Parathyroid adenoma (tissue), 2 donors: ENCODE measurements around the gene TMED7.

Source experiments
- H2AFZ ChIP-seq: fragments of 300-600 bp; sonication (generic); one replicate; pipeline ENCODE4 v1.7.0; 2017; ENCODE audit warnings: antibody characterized with exemption, mild to moderate bottlenecking
- H3K27ac ChIP-seq: fragments of 300-600 bp; sonication (generic); one replicate; pipeline ENCODE4 v1.7.0; 2017
- H3K27me3 ChIP-seq: fragments of 300-600 bp; sonication (generic); one replicate; pipeline ENCODE4 v1.7.0; 2017; ENCODE audit warnings: low read length; ENCODE audit not compliant: control insufficient read depth, insufficient read depth
- H3K36me3 ChIP-seq: fragments of 300-600 bp; sonication (generic); one replicate; pipeline ENCODE4 v1.7.0; 2017; ENCODE audit warnings: low read length; ENCODE audit not compliant: control insufficient read depth, insufficient read depth
- H3K4me1 ChIP-seq: fragments of 300-600 bp; sonication (generic); one replicate; pipeline ENCODE4 v1.7.0; 2017; ENCODE audit warnings: control low read depth
- H3K4me2 ChIP-seq: fragments of 300-600 bp; sonication (generic); one replicate; pipeline ENCODE4 v1.7.0; 2017; ENCODE audit warnings: low read length
- H3K4me3 ChIP-seq: fragments of 300-600 bp; sonication (generic); one replicate; pipeline ENCODE4 v1.7.0; 2017; ENCODE audit warnings: low read depth, low read length
- H3K79me2 ChIP-seq: fragments of 300-600 bp; sonication (generic); one replicate; pipeline ENCODE4 v1.7.0; 2017; ENCODE audit warnings: control low read depth
- H3K9ac ChIP-seq: fragments of 300-600 bp; sonication (generic); one replicate; pipeline ENCODE4 v1.7.0; 2017; ENCODE audit warnings: mild to moderate bottlenecking
- H3K9me3 ChIP-seq: fragments of 300-600 bp; sonication (generic); one replicate; pipeline ENCODE4 v1.7.0; 2017; ENCODE audit warnings: low read length; ENCODE audit not compliant: control insufficient read depth
- CTCF ChIP-seq: fragments of 300-600 bp; sonication (generic); IDR thresholded peaks from one replicate; pipeline ENCODE4 v1.7.0; 2017; ENCODE audit warnings: antibody characterized with exemption, mild to moderate bottlenecking
- donor health status: primary hyperparathyroidism.

Gene TMED7

GRCh38 chr5:115594128-115595047 is 31.4 kb downstream of the TMED7 start:
- no peaks in the 10 kb centered on the region for H3K27me3 ChIP-seq
- no peak overlapping the region for H3K4me2 ChIP-seq
- no peak overlapping the region for H2AFZ ChIP-seq
- no peaks in the 10 kb centered on the region for H3K79me2 ChIP-seq
- H3K36me3 ChIP-seq = no peaks in the 10 kb centered on the region
- H3K27ac ChIP-seq = no peak overlapping the region
- H3K9ac ChIP-seq = no peak overlapping the region
- no peak for TF ChIP-seq CTCF
- H3K4me1 ChIP-seq = peaks cover 2% of the 10 kb centered on the region
- no peak overlapping the region for H3K4me3 ChIP-seq
- no peaks in the 10 kb centered on the region for H3K9me3 ChIP-seq

DNA sequence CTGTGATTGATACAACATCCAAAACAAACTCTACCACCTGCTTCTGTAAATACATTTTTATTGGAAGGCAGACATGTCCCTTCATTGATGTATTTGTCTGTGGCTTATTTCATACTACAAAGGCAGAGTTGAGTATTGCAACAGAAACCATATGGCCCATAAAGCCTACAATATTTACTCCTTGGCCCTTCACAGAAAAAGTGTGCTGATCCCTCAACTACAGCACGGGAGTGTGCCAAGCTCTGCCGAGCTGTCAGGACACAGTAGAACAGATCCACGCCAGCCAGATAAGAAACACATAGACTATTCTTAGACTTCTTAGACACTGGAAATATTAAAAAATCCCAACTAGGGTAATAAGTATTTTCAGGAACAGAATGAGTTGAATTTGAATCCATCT is 36.8 kb downstream of the TMED7 start:
- H3K36me3 ChIP-seq = no peaks in the 10 kb centered on the region
- no peak for TF ChIP-seq CTCF
- H3K9me3 ChIP-seq = no peaks in the 10 kb centered on the region
- no peak overlapping the region for H3K4me3 ChIP-seq
- H3K27me3 ChIP-seq = no peaks in the 10 kb centered on the region
- no peak overlapping the region for H2AFZ ChIP-seq
- H3K27ac ChIP-seq = no peak overlapping the region
- H3K9ac ChIP-seq = no peak overlapping the region
- H3K4me1 ChIP-seq = no peaks in the 10 kb centered on the region
- no peaks in the 10 kb centered on the region for H3K79me2 ChIP-seq
- H3K4me2 ChIP-seq = no peak overlapping the region

DNA sequence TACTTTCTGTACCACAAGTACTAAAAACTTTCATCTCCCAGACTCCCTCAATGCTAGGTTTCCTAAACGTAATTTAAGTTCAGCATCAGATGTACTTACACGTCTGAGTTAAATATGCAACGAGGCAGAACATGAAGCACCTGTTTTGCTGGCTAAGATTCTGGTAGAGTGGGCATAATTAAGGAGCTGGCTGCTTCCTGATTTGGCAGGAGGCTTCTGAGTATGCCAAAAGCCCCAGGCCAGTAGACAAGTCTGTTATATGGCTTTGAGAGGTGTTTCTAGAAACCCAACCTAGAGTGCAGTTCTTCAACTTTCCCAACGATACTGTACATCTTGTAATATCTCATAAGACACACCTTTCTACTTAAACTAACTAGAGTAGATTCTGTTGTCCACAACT is 37.2 kb downstream of the TMED7 start:
- no peak overlapping the region for H3K4me3 ChIP-seq
- no peaks in the 10 kb centered on the region for H3K36me3 ChIP-seq
- no peaks in the 10 kb centered on the region for H3K79me2 ChIP-seq
- H3K9ac ChIP-seq = no peak overlapping the region
- H3K27ac ChIP-seq = no peak overlapping the region
- no peak for TF ChIP-seq CTCF
- H3K9me3 ChIP-seq = no peaks in the 10 kb centered on the region
- no peak overlapping the region for H2AFZ ChIP-seq
- no peaks in the 10 kb centered on the region for H3K4me1 ChIP-seq
- no peak overlapping the region for H3K4me2 ChIP-seq
- no peaks in the 10 kb centered on the region for H3K27me3 ChIP-seq

DNA sequence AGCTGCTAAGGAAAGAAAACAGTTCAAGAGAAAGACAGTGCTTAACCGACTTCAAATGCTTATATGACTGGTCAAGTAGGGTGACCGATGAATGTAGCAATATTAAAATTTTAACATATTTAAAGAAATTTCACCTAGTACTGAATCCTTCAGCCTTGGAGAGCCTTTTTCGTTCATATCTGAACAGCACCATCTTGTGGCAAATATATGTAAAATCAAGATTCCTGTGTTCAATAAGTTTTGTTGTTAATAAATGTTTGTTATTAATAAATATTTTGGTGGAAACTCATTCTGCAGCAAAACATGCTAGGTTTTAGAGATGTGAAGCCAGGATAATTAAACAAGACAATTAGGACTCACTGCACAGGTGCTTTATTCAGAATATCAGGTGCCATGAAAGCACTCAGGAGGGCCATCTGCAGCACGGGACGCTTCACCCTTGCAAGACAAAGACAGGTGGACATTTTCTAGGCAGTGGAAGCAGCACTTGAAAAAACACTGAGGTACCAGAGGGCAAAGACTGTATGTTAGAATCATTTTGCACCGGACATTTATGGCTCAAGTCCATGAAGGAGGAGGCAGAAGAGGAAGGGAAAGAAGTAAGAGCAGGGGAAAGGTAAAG is 39.2 kb downstream of the TMED7 start:
- Histone ChIP-seq H3K9me3 (no peaks in the 10 kb centered on the region), H3K9ac (no peak overlapping the region), H3K4me3 (no peak overlapping the region), H3K36me3 (no peaks in the 10 kb centered on the region), H3K79me2 (no peaks in the 10 kb centered on the region), H2AFZ (no peak overlapping the region), H3K27me3 (no peaks in the 10 kb centered on the region), H3K4me1 (no peaks in the 10 kb centered on the region), H3K27ac (no peak overlapping the region), H3K4me2 (no peak overlapping the region)
- peak; percentile 50 for TF ChIP-seq CTCF
